ENCODE data around the gene NR4A1. TPM values are rescaled to one million over a fixed set of nuclear protein-coding genes. Genes with fewer than 3 reads are reported as not detected.
A peak's percentile ranks its signal among the peaks of the same experiment; 100 is the strongest.

NR4A1 gene
- total RNA-seq, 2 experiments from 2014 or later, result 25.3 to 29.0 TPM

DNA sequence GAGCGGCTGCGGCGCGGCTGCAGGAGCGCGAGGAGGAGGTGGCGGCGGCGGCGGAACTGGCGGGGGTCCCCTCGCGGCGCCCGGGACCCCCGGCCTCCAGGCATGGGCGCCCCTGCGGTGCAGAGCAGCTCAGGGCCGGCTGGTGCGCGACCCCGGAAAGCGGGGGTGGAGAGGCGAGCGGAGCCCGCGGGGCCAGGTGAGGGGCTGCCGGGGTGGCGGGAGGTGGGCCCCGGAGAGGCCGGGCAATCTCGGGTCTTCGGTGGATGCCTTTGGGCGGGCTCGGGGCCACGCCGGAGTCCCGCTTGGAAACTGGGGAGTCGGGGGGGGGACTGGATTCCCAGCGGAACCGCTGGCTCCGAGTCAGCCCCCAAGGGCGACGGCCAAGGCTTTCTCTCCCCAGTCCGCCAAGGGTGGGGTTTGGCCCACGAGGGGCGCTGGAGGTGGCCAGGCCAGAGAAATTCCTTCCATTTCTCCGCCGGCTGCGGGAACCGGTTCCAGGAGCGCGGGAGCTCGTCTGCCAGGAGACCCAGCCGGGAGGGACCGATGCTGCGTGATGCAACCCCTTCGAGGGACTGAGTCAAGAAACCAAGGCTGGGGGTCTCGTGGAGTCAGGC, 13.9 kb upstream of the NR4A1 start:
- Histone ChIP-seq H3K36me3 (ENCODE audit: insufficient read depth, low read length) (peaks cover under 1% of the 10 kb centered on the region; the same call in 1 of the 2 replicates), H3K4me2 (ENCODE audit: low read length) (peak overlapping the region; percentile 84), H2AFZ (ENCODE audit: low read length) (peak overlapping the region; percentile 59), H3K79me2 (ENCODE audit: insufficient read depth, low read depth, low read length) (peaks cover 24% of the 10 kb centered on the region; the same call in 1 of the 2 replicates), H3K9me2 (ENCODE audit: insufficient read depth, low read length) (no peaks in the 10 kb centered on the region), H3K4me3 (ENCODE audit: low read depth, low read length, poor library complexity, severe bottlenecking) (peak overlapping the region; percentile 96), H4K20me1 (ENCODE audit: insufficient read depth, low read length) (no peaks in the 10 kb centered on the region), H3K9me3 (ENCODE audit: low read length) (no peaks in the 10 kb centered on the region), H3K27ac (ENCODE audit: low read depth, low read length, poor library complexity, severe bottlenecking) (peak overlapping the region; percentile 50), H3K4me1 (ENCODE audit: insufficient read depth, low read length, poor library complexity, severe bottlenecking) (peaks cover 79% of the 10 kb centered on the region)
- no TSS peak for BruUV-seq (replicated peaks)
- DNase-seq (ENCODE audit: low spot score), result peak; percentile 52
- intact Hi-C loops (cut with micrococcal nuclease; ENCODE audit: unreplicated experiment), result loop anchor here (2.0 kb wide), 1 partner anchor 13 kb away; the partner anchor contains the start of gene NR4A1
- ChIA-PET POLR2A (interaction anchor here (0.5 to 1.0 kb wide), 3 partner anchors 31 to 86 kb away, joined by 3 read pairs; no protein-coding TSS in a partner anchor), CTCF (ENCODE audit: unreplicated experiment) (no interaction called here)
- no peak for TF ChIP-seq EZH2phosphoT487 (IDR thresholded peaks at IDR 0.05; ENCODE audit: borderline replicate concordance, low read depth, low read length)
- TF ChIP-seq, protein P1, sequence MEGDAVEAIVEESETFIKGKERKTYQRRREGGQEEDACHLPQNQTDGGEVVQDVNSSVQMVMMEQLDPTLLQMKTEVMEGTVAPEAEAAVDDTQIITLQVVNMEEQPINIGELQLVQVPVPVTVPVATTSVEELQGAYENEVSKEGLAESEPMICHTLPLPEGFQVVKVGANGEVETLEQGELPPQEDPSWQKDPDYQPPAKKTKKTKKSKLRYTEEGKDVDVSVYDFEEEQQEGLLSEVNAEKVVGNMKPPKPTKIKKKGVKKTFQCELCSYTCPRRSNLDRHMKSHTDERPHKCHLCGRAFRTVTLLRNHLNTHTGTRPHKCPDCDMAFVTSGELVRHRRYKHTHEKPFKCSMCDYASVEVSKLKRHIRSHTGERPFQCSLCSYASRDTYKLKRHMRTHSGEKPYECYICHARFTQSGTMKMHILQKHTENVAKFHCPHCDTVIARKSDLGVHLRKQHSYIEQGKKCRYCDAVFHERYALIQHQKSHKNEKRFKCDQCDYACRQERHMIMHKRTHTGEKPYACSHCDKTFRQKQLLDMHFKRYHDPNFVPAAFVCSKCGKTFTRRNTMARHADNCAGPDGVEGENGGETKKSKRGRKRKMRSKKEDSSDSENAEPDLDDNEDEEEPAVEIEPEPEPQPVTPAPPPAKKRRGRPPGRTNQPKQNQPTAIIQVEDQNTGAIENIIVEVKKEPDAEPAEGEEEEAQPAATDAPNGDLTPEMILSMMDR (conservative IDR thresholded peaks at IDR 0.05; ENCODE audit: low read length), result 0 out of 2 replicates have a peak, but pooled peaks have one; percentile 15

DNA sequence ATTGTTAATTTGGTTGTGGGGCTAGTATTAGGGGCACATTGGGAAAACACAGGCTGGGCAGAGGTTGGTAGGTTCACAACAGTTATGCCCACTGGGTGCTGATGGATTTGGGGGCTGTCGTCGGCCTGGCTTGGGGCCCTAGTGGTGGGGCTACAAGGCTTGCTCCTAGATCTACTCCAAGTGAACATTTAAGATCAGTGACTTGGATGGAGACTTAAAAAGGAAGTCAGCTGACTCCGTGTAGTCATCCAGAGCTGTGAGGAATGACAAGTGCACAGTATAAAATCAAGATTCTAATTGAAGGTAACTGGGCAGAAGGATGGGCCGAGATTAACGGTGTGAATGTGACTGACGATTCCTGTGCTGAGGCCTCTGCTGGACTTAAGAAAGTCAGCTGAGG, 12.8 kb upstream of the NR4A1 start:
- TF ChIP-seq, protein P1 (conservative IDR thresholded peaks at IDR 0.05; ENCODE audit: low read length), result no peak
- no peak for TF ChIP-seq EZH2phosphoT487 (IDR thresholded peaks at IDR 0.05; ENCODE audit: borderline replicate concordance, low read depth, low read length)
- Histone ChIP-seq H3K79me2 (ENCODE audit: insufficient read depth, low read depth, low read length) (peaks cover 29% of the 10 kb centered on the region; the same call in 1 of the 2 replicates), H3K4me1 (ENCODE audit: insufficient read depth, low read length, poor library complexity, severe bottlenecking) (peaks cover 82% of the 10 kb centered on the region), H3K9me2 (ENCODE audit: insufficient read depth, low read length) (no peaks in the 10 kb centered on the region), H3K4me2 (ENCODE audit: low read length) (peak overlapping the region; percentile 84), H3K4me3 (ENCODE audit: low read depth, low read length, poor library complexity, severe bottlenecking) (peak overlapping the region; percentile 96), H3K36me3 (ENCODE audit: insufficient read depth, low read length) (peaks cover 10% of the 10 kb centered on the region; the same call in 1 of the 2 replicates), H2AFZ (ENCODE audit: low read length) (no peak overlapping the region), H3K27ac (ENCODE audit: low read depth, low read length, poor library complexity, severe bottlenecking) (no peak overlapping the region), H3K9me3 (ENCODE audit: low read length) (no peaks in the 10 kb centered on the region), H4K20me1 (ENCODE audit: insufficient read depth, low read length) (no peaks in the 10 kb centered on the region)
- intact Hi-C loops (cut with micrococcal nuclease; ENCODE audit: unreplicated experiment), result no loop called here
- ChIA-PET POLR2A (interaction anchor here (0.5 to 1.0 kb wide), 3 partner anchors 12 to 1260 kb away, joined by 3 read pairs; no protein-coding TSS in a partner anchor), CTCF (ENCODE audit: unreplicated experiment) (interaction anchor here (0.5 to 1.2 kb wide), 3 partner anchors 13 to 87 kb away, joined by 3 read pairs; no protein-coding TSS in a partner anchor)
- BruUV-seq (replicated peaks), result no TSS peak
- no peak for DNase-seq (ENCODE audit: low spot score)

DNA sequence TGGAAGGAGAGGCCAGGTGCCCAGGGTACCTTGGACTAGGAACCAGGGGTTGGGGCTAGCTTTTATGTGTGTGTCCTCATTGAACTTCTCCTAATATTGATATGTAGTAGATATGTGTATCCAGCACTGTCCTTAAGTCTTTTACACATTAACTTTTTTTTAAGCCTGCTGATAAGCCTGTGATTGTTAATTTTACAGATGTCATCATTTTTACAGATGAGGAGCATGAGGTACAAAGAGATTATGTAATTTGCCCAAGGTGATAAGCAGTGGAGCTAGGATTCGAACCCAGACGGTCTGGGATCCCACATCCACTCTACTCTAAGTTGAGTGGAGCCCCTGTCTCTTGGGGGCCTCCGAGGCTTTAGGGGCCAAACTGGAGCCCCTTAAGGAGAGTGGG, 10.2 kb upstream of the NR4A1 start:
- intact Hi-C loops (cut with micrococcal nuclease; ENCODE audit: unreplicated experiment), result no loop called here
- H3K9me3 ChIP-seq (ENCODE audit: low read length), result no peaks in the 10 kb centered on the region
- H3K4me3 ChIP-seq (ENCODE audit: low read depth, low read length, poor library complexity, severe bottlenecking), result no peak overlapping the region
- TF ChIP-seq, protein P1 (conservative IDR thresholded peaks at IDR 0.05; ENCODE audit: low read length), result no peak
- no peak for TF ChIP-seq EZH2phosphoT487 (IDR thresholded peaks at IDR 0.05; ENCODE audit: borderline replicate concordance, low read depth, low read length)
- ChIA-PET CTCF (ENCODE audit: unreplicated experiment) (interaction anchor here (0.6 to 1.3 kb wide), 2 partner anchors 29 to 40 kb away, joined by 3 to 4 read pairs; partner anchors contain the start of gene ATG101), POLR2A (interaction anchor here (0.9 kb wide), 1 partner anchor 10 kb away, joined by 3 read pairs; no protein-coding TSS in a partner anchor)
- peaks cover 68% of the 10 kb centered on the region for H3K4me1 ChIP-seq (ENCODE audit: insufficient read depth, low read length, poor library complexity, severe bottlenecking)
- H4K20me1 ChIP-seq (ENCODE audit: insufficient read depth, low read length), result no peaks in the 10 kb centered on the region
- no peak overlapping the region for H2AFZ ChIP-seq (ENCODE audit: low read length)
- peaks cover 29% of the 10 kb centered on the region; the same call in 1 of the 2 replicates for H3K79me2 ChIP-seq (ENCODE audit: insufficient read depth, low read depth, low read length)
- peak overlapping the region; percentile 69 for H3K27ac ChIP-seq (ENCODE audit: low read depth, low read length, poor library complexity, severe bottlenecking)
- no peak for DNase-seq (ENCODE audit: low spot score)
- H3K4me2 ChIP-seq (ENCODE audit: low read length), result peak overlapping the region; percentile 84
- BruUV-seq (replicated peaks), result no TSS peak
- no peaks in the 10 kb centered on the region for H3K9me2 ChIP-seq (ENCODE audit: insufficient read depth, low read length)
- peaks cover 26% of the 10 kb centered on the region; the same call in 1 of the 2 replicates for H3K36me3 ChIP-seq (ENCODE audit: insufficient read depth, low read length)

Measured in OCI-LY7 (cell line).